ENCODE data around the gene MIA. TPM values are rescaled to one million over a fixed set of nuclear protein-coding genes. Genes with fewer than 3 reads are reported as not detected.

The MIA gene
- total RNA-seq, 4 donors from 2014 or later: 10.4 to 17.0 (median 12.9) TPM

DNA sequence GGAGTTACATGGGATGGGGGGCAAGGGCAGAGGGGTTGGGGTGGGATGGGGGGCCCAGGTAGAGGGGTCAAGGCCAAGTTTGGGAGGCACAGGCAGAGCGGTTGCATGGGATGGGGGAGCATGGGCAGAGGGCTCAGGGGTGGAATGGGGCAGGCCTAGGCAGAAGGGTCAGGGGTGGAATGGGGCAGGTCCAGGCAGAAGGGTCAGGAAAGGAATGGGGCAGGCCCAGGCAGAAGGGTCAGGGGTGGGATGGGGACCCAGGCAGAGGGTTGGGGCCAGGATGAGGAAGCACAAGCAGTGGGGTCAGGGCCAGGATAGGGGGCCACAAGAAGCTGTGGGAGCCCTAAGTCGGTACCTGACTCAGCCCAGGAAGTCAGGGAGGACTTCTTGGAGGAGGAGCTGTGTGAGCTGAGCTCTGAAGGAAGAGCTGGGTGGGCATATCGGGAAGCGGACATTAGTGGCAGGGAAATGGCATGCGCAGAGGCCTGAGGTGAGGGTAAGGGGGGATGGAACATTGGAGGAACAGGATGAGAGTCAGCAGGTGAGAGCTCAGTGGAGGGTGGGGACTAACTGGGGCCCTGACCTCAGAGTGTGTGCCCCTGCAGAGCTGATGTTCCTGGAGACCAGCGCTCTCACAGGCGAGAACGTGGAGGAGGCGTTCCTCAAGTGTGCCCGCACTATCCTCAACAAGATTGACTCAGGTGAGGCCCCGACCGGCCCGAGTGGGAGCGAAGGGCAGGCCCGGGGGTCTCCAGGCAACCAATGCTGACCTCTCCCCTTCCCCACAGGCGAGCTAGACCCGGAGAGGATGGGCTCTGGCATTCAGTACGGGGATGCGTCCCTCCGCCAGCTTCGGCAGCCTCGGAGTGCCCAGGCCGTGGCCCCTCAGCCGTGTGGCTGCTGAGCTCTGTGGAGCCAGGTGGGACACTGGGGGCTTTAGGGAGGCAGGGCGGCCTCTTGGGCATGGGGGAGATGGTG is 11.0 kb downstream of the MIA start:
- WGBS, 2 donors: 91 to 94% methylated on average over 24 to 25 of the region's 25 CpGs
- TF ChIP-seq, protein P1, sequence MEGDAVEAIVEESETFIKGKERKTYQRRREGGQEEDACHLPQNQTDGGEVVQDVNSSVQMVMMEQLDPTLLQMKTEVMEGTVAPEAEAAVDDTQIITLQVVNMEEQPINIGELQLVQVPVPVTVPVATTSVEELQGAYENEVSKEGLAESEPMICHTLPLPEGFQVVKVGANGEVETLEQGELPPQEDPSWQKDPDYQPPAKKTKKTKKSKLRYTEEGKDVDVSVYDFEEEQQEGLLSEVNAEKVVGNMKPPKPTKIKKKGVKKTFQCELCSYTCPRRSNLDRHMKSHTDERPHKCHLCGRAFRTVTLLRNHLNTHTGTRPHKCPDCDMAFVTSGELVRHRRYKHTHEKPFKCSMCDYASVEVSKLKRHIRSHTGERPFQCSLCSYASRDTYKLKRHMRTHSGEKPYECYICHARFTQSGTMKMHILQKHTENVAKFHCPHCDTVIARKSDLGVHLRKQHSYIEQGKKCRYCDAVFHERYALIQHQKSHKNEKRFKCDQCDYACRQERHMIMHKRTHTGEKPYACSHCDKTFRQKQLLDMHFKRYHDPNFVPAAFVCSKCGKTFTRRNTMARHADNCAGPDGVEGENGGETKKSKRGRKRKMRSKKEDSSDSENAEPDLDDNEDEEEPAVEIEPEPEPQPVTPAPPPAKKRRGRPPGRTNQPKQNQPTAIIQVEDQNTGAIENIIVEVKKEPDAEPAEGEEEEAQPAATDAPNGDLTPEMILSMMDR (IDR thresholded peaks at IDR 0.05): no peak
- TF ChIP-seq POLR2A (IDR thresholded peaks at IDR 0.05): no peak
- intact Hi-C loops (cut with DNase I; ENCODE audit: low total_unique reads): no loop called here
- no peak for DNase-seq (ENCODE audit: low spot score in 2 of 2)
- H3K4me3 ChIP-seq (ENCODE audit: low read depth, poor library complexity, severe bottlenecking): no peak overlapping the region

DNA sequence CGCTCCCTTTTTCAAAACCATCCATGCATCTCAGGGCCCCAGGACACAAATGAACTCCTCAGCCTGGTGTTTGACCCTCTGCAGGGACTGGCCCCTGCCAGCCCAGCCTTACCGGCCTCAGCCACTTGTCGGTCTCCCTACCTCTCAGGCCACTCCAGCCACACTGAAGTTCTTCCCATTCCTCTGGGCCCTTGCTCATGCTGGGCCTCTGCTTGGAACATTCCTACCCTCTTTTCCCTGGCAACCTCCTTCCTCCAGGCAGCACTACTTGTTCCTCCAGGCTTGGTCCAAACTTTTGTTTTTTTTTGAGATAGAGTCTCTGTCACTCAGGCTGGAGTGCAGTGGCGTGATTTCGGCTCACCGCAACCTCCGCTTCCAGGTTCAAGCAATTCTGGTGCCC is 16.0 kb downstream of the MIA start:
- 71 to 95% methylated on average over 7 of the region's 7 CpGs for WGBS, 2 donors
- TF ChIP-seq, protein P1 (IDR thresholded peaks at IDR 0.05): no peak
- no peak for TF ChIP-seq POLR2A (IDR thresholded peaks at IDR 0.05)
- intact Hi-C loops (cut with DNase I; ENCODE audit: low total_unique reads): no loop called here
- no peak for DNase-seq (ENCODE audit: low spot score in 2 of 2)
- H3K4me3 ChIP-seq (ENCODE audit: low read depth, poor library complexity, severe bottlenecking): no peak overlapping the region

DNA sequence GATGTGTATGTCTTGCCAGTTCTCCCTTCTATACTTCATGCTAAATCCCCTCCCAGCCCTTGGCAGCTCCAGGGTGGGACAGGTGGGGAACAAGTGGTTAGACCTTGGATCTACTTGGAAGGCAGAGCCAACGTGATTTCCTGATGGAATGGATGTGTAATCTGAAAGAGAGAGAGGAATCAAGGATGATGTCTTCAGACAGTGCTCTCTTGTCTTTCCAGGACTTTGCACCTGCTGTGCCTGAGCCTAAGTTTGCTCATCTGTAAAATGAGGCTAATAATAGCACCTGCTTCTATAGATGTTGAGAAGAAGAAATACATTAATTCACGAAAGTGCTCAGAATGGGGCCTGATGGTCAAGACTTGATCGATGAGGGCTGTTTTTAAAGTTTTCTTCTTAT is 16.7 kb downstream of the MIA start:
- H3K4me3 ChIP-seq (ENCODE audit: low read depth, poor library complexity, severe bottlenecking): no peak overlapping the region
- intact Hi-C loops (cut with DNase I; ENCODE audit: low total_unique reads): no loop called here
- DNase-seq (ENCODE audit: low spot score in 2 of 2): no peak
- WGBS, 2 donors: 62 to 69% methylated on average over 3 of the region's 3 CpGs
- TF ChIP-seq, protein P1 (IDR thresholded peaks at IDR 0.05): no peak
- TF ChIP-seq POLR2A (IDR thresholded peaks at IDR 0.05): no peak

DNA sequence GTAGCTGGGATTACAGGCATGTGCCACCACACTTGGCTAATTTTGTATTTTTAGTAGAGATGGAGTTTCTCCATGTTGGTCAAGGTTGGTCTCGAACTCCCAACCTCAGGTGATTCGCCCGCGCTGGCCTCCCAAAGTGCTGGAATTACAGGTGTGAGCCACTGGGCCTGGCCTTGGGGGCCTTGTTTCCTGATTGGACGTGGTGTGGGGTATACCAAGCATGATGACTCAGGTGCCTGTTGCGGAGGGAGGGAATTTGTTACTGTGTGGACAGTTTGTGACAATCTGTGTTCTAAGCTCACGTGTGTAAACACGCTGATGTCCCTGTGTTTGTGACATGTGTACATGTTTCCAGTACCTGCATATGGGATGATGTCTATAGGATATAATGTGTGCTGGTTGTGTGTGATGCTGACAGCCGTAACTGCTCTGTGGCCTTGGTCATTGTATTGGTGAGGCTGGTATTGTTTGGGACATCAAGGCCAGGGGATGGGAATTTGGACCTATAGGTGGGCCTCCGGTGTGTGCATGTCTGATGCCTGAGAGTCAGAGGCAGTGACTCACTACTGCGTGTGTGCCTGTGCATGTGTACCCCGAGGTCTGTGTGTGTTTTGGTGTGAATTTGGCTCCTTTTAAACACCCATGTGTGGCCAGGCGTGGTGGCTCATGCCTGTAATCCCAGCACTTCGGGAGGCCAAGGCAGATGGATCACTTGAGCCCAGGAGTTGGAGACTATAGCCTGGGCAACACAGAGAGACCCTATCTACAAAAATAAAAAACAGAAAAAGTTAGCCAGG is 22.0 kb downstream of the MIA start:
- no peak for DNase-seq (ENCODE audit: low spot score in 2 of 2)
- H3K4me3 ChIP-seq (ENCODE audit: low read depth, poor library complexity, severe bottlenecking): no peak overlapping the region
- intact Hi-C loops (cut with DNase I; ENCODE audit: low total_unique reads): no loop called here

DNA sequence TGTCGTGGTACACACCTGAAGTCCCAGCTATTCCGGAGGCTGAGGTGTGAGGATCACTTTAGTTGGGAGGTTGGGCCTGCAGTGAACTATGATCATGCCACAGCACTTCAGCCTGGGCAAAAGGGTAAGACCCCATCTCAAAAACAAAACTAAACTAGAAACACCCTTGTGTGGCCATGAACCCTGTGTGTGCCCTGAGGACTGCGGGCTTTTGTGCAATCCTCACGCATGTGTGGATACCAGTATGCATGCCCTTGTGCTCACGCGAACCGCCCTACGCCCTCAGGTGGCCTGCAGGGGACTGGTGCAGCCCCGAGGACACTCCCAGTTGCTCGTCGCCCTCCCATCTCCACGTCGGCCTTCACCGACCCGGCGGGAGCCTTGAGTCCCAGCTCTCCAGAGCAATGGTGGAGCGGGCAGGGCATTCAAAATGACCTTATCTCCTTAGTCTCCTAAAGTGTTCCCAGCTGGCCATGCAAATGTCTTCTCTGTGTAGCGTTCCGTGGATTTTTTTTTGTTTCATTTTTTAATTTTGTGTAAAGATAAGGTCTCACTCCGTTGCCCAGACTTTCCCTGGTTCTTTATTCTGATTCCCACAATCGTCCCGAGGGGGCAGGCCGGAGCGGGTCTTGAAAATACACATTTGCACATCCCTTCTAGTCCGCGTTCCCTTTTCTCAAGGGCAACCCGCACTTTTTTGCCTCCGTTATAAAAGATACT is 22.8 kb downstream of the MIA start:
- intact Hi-C loops (cut with DNase I; ENCODE audit: low total_unique reads): no loop called here
- H3K4me3 ChIP-seq (ENCODE audit: low read depth, poor library complexity, severe bottlenecking): peak overlapping the region; percentile 15
- no peak for TF ChIP-seq POLR2A (IDR thresholded peaks at IDR 0.05)
- TF ChIP-seq, protein P1 (IDR thresholded peaks at IDR 0.05): peak in 1 of 3 donors; percentile 15
- peak in 1 of 2 donors; percentile 93 for DNase-seq (ENCODE audit: low spot score in 2 of 2)
- WGBS, 2 donors: 8 to 10% methylated on average over 28 of the region's 28 CpGs

More for the DNA sequence above, 22.0 kb downstream of the MIA start:
- TF ChIP-seq, protein P1 (IDR thresholded peaks at IDR 0.05): no peak
- no peak for TF ChIP-seq POLR2A (IDR thresholded peaks at IDR 0.05)
- 90 to 96% methylated on average over 14 of the region's 14 CpGs for WGBS, 2 donors

Measured in lower leg skin (tissue), 4 donors.